ENCODE data around the gene LLGL1. TPM values are rescaled to one million over a fixed set of nuclear protein-coding genes. Genes with fewer than 3 reads are reported as not detected.
A peak's percentile ranks its signal among the peaks of the same experiment; 100 is the strongest.

The LLGL1 gene
- polyA plus RNA-seq, 1 donor = 16.1 TPM

DNA sequence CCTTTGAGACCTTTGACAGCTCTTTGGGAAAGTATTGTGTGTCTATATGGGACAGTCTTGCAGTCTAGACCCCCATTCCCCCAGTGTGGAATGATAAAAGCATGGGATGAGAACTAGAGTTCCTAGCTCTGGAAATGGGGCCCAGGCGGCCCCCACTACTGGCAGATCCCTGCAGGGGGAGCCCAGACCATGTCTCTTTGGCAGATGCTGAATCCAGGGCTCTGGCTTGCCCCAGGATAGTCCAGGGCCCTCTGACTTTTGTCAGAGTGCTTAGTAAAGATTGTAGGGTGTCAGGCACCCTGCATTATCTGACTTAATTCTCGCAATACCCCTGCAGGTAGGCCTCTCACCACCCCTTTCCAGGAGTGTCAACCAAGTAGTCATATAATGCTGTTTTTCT, 33.5 kb upstream of the LLGL1 start:
- Histone ChIP-seq H3K4me1 (ENCODE audit: control insufficient read depth, insufficient read depth, low read length) (peaks cover 22% of the 10 kb centered on the region), H3K27me3 (ENCODE audit: control insufficient read depth, insufficient read depth, low read length) (no peaks in the 10 kb centered on the region), H3K36me3 (ENCODE audit: control insufficient read depth, insufficient read depth, low read length) (peaks cover 56% of the 10 kb centered on the region), H3K27ac (ENCODE audit: low read length) (no peak overlapping the region), H3K9me3 (ENCODE audit: control insufficient read depth, low read depth, low read length) (no peaks in the 10 kb centered on the region), H3K4me3 (ENCODE audit: low read length) (no peak overlapping the region)
- DNase-seq = no peak
- no CpG with 5 or more reads among the region's 2 CpGs for WGBS (ENCODE audit: insufficient coverage, low lambda C conversion rate)

DNA sequence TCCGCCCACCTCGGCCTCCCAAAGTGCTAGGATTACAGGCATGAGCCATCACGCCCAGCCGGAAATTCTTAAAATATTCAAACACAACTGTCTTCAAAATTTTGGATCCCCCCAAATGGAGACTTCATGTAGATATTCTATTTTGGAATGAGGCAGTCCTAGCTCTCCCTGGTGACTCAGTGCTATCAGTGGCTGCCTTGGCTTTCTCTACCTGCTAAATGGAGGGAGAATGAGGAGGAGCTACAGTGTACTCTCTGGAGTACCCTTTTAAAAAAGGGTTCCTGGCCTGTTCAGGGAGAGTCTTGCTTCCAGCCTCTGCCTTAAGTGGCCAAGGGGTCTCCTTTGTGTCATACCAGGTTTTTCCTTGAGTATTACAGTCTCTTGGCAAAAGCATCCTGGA, 31.0 kb upstream of the LLGL1 start:
- Histone ChIP-seq H3K27me3 (ENCODE audit: control insufficient read depth, insufficient read depth, low read length) (no peaks in the 10 kb centered on the region), H3K4me3 (ENCODE audit: low read length) (no peak overlapping the region), H3K36me3 (ENCODE audit: control insufficient read depth, insufficient read depth, low read length) (peaks cover 61% of the 10 kb centered on the region), H3K4me1 (ENCODE audit: control insufficient read depth, insufficient read depth, low read length) (peaks cover 10% of the 10 kb centered on the region), H3K9me3 (ENCODE audit: control insufficient read depth, low read depth, low read length) (no peaks in the 10 kb centered on the region), H3K27ac (ENCODE audit: low read length) (no peak overlapping the region)
- no peak for DNase-seq
- no CpG with 5 or more reads among the region's 4 CpGs for WGBS (ENCODE audit: insufficient coverage, low lambda C conversion rate)

DNA sequence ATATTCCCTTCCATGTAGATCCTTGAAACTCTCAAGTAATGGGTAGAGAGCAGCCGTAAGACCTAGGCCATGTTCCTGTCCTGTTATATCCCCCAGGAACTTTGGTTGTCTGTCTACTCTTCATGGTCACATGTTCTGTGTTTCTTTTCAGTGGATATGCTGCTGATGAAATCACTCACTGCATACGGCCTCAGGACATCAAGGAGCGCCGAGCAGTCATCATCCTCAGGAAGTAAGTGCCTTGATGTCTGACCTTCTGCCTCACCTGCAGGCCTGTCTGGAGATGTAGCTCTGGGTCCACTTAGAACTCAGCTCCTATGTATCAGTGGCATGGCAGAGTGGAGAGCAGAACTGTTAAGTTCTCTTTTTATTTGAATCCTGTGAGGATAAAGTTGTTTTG, 30.6 kb upstream of the LLGL1 start:
- Histone ChIP-seq H3K4me3 (ENCODE audit: low read length) (no peak overlapping the region), H3K27ac (ENCODE audit: low read length) (no peak overlapping the region), H3K36me3 (ENCODE audit: control insufficient read depth, insufficient read depth, low read length) (peaks cover 61% of the 10 kb centered on the region), H3K9me3 (ENCODE audit: control insufficient read depth, low read depth, low read length) (no peaks in the 10 kb centered on the region), H3K4me1 (ENCODE audit: control insufficient read depth, insufficient read depth, low read length) (peaks cover 8% of the 10 kb centered on the region), H3K27me3 (ENCODE audit: control insufficient read depth, insufficient read depth, low read length) (no peaks in the 10 kb centered on the region)
- DNase-seq = no peak
- 100% methylated on average over 1 of the region's 4 CpGs for WGBS (ENCODE audit: insufficient coverage, low lambda C conversion rate)

DNA sequence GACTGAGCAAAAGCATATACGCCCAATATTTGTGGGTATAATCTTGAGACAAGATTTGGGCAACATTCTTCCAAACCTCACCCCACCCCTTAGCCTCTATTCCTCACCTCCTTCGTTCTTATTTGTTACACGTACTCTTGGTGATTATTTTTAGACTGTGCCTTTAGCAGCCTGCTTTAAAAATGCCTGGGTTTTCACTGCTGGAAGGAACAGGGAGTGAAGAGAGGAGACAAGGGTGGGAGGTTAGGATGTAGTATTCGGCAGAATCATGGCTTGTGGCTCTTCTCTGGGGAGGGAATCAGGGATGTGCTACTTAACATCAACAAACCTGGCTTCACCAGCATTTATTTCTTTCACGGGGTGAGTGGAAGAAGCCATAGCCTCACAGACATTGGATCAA, 30.2 kb upstream of the LLGL1 start:
- DNase-seq = no peak
- Histone ChIP-seq H3K27ac (ENCODE audit: low read length) (no peak overlapping the region), H3K9me3 (ENCODE audit: control insufficient read depth, low read depth, low read length) (no peaks in the 10 kb centered on the region), H3K4me1 (ENCODE audit: control insufficient read depth, insufficient read depth, low read length) (peaks cover 10% of the 10 kb centered on the region), H3K36me3 (ENCODE audit: control insufficient read depth, insufficient read depth, low read length) (peaks cover 61% of the 10 kb centered on the region), H3K27me3 (ENCODE audit: control insufficient read depth, insufficient read depth, low read length) (no peaks in the 10 kb centered on the region), H3K4me3 (ENCODE audit: low read length) (no peak overlapping the region)
- WGBS (ENCODE audit: insufficient coverage, low lambda C conversion rate) = 100% methylated on average over 2 of the region's 5 CpGs

DNA sequence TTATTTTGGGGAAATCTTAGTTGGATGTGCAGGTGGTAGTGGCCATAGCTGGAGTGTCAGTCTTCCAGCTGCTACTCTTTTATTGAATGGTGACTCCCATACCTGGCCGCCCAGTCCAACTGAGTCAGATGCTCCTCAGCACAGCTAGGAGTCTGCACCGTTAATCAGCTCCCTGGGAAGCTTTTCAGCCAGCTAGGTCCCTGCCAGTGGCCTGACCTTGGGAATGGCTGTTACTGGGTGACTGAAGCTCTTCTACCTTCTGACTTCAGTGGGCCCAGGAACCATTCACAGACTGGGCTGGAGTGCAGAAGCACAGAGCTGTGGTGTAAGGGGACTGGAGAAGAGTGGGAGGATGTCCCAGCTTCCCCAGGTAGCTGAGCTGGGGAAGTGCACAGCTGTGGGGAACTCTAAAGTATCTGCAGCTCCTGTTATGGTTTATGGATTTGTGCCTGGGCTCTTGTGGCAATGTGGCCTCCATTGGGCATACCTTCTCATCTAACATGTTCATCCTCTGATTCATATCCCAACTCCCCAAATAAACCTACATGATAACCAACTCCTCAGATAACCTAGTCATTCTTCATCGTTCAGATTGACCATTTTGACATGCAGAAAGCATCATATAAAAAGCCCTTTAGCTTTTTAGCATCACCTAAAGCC, 27.8 kb upstream of the LLGL1 start:
- 100% methylated on average over 1 of the region's 3 CpGs for WGBS (ENCODE audit: insufficient coverage, low lambda C conversion rate)
- H3K4me3 ChIP-seq (ENCODE audit: low read length) = no peak overlapping the region
- no peak overlapping the region for H3K27ac ChIP-seq (ENCODE audit: low read length)
- no peaks in the 10 kb centered on the region for H3K27me3 ChIP-seq (ENCODE audit: control insufficient read depth, insufficient read depth, low read length)
- H3K4me1 ChIP-seq (ENCODE audit: control insufficient read depth, insufficient read depth, low read length) = peaks cover 16% of the 10 kb centered on the region
- no peaks in the 10 kb centered on the region for H3K9me3 ChIP-seq (ENCODE audit: control insufficient read depth, low read depth, low read length)
- H3K36me3 ChIP-seq (ENCODE audit: control insufficient read depth, insufficient read depth, low read length) = peaks cover 69% of the 10 kb centered on the region
- no peak for DNase-seq

DNA sequence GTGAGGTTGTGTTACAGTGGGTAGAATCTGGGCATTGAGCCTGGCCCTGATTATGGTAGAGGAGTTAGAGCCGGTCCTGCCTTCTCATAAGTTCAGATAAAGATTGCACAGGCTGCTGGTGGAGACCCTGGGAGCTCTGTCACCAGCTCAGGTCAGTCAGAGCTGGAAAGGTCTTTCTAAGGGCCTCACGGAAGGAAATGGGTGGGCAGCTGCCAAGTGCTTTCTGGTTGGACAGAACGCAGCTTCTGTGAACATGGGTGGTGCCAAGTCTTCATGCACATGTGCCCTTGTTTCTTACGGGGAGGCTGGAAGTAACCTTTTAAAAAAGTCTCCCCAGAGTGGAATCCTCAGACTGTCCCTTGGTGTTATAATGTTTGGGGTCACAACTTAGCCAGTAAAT, 26.9 kb upstream of the LLGL1 start:
- Histone ChIP-seq H3K4me3 (ENCODE audit: low read length) (no peak overlapping the region), H3K36me3 (ENCODE audit: control insufficient read depth, insufficient read depth, low read length) (peaks cover 69% of the 10 kb centered on the region), H3K27ac (ENCODE audit: low read length) (no peak overlapping the region), H3K27me3 (ENCODE audit: control insufficient read depth, insufficient read depth, low read length) (no peaks in the 10 kb centered on the region), H3K9me3 (ENCODE audit: control insufficient read depth, low read depth, low read length) (no peaks in the 10 kb centered on the region), H3K4me1 (ENCODE audit: control insufficient read depth, insufficient read depth, low read length) (peaks cover 17% of the 10 kb centered on the region)
- 80% methylated on average over 1 of the region's 4 CpGs for WGBS (ENCODE audit: insufficient coverage, low lambda C conversion rate)
- no peak for DNase-seq

DNA sequence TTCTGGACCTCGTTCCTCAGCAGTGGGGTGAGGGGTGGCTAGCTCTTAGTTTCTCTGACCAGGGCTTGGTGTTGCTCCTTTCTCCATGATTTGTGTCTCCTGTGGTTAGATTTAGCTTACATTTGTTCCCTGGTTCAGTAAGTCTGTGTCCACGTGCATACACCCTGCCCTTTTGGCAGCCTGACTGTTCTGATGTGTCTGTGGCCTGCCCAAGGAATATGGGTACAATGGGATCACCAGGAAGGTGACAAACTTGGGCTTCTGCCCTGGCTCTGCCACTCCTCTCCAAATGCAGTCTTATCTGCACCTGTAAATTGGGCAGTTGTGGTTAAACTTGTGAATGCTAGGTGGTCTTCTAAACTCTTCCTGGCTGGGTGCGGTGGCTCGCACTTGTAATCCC, 24.3 kb upstream of the LLGL1 start:
- H3K36me3 ChIP-seq (ENCODE audit: control insufficient read depth, insufficient read depth, low read length) = peaks cover 70% of the 10 kb centered on the region
- peaks cover 21% of the 10 kb centered on the region for H3K4me1 ChIP-seq (ENCODE audit: control insufficient read depth, insufficient read depth, low read length)
- no peak overlapping the region for H3K4me3 ChIP-seq (ENCODE audit: low read length)

DNA sequence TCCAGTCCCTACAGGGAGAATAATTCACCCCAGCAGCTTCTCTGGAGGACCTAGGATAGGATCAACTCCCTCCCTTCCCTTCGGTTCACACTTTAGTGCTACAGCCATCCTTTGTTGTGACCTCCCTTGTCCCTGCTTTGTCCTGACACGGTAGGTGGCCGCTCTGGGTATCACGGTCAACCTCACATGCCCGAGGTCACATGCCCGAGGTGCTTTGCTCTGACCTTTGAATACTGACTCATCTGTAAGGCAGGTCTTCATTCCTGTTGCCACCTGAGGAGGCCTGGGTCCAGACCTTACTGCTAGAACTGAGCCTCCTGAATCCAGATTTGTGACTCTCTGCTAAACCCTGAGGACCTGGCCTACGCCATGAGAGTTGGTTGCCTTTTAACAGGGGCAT, 22.1 kb upstream of the LLGL1 start:
- no peaks in the 10 kb centered on the region for H3K27me3 ChIP-seq (ENCODE audit: control insufficient read depth, insufficient read depth, low read length)
- peak; percentile 73 to 82 for DNase-seq
- peaks cover 68% of the 10 kb centered on the region for H3K36me3 ChIP-seq (ENCODE audit: control insufficient read depth, insufficient read depth, low read length)
- H3K4me3 ChIP-seq (ENCODE audit: low read length) = no peak overlapping the region
- WGBS (ENCODE audit: insufficient coverage, low lambda C conversion rate) = no CpG with 5 or more reads among the region's 7 CpGs
- no peaks in the 10 kb centered on the region for H3K9me3 ChIP-seq (ENCODE audit: control insufficient read depth, low read depth, low read length)
- H3K27ac ChIP-seq (ENCODE audit: low read length) = peak overlapping the region; percentile 68
- peaks cover 20% of the 10 kb centered on the region for H3K4me1 ChIP-seq (ENCODE audit: control insufficient read depth, insufficient read depth, low read length)

More for the DNA sequence above, 24.3 kb upstream of the LLGL1 start:
- no peaks in the 10 kb centered on the region for H3K9me3 ChIP-seq (ENCODE audit: control insufficient read depth, low read depth, low read length)
- no peak overlapping the region for H3K27ac ChIP-seq (ENCODE audit: low read length)
- no CpG with 5 or more reads among the region's 4 CpGs for WGBS (ENCODE audit: insufficient coverage, low lambda C conversion rate)
- no peaks in the 10 kb centered on the region for H3K27me3 ChIP-seq (ENCODE audit: control insufficient read depth, insufficient read depth, low read length)
- DNase-seq = no peak

DNA sequence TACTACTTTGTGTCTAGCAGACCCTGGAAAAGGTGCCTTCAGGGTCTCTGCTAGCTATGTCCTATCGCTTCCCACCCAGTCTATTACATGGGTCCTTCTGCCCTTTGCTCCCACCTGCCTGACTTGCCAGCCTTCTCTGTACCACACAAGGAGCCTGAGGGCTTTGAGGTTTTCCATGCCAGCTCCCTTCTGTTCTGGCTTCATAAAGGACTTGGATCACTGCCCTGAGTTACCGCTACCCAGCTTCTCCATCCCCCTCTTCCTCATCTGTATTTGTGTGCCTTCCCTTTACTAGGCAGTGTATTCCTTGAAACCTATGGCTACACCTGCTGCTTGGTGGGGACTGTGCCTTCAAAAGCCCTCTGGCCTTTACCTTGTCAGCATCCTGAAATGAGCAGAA, 19.6 kb upstream of the LLGL1 start:
- Histone ChIP-seq H3K36me3 (ENCODE audit: control insufficient read depth, insufficient read depth, low read length) (peaks cover 76% of the 10 kb centered on the region), H3K9me3 (ENCODE audit: control insufficient read depth, low read depth, low read length) (no peaks in the 10 kb centered on the region), H3K4me3 (ENCODE audit: low read length) (no peak overlapping the region), H3K27me3 (ENCODE audit: control insufficient read depth, insufficient read depth, low read length) (no peaks in the 10 kb centered on the region), H3K27ac (ENCODE audit: low read length) (no peak overlapping the region), H3K4me1 (ENCODE audit: control insufficient read depth, insufficient read depth, low read length) (peaks cover 10% of the 10 kb centered on the region)
- no CpG with 5 or more reads among the region's 2 CpGs for WGBS (ENCODE audit: insufficient coverage, low lambda C conversion rate)
- DNase-seq = no peak

DNA sequence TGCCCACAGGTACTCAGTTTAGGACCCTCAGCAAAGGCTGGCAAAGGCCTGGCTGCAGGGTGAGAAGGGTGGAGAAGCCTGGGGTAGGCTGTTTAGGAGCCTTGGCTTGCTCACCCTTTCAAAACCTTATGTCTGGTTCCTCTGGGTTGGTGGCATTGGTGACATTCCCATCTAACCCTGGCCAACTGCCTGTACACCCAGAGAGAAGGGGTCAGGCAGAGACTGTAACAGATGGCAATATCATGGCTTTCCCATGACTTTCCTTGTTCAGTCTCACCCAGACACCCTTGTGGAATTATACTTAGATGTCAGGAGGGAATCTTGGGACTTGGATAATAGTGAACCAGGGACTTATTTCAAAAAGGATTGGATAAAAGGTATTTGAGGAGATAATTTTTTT, 18.5 kb upstream of the LLGL1 start:
- H3K36me3 ChIP-seq (ENCODE audit: control insufficient read depth, insufficient read depth, low read length) = peaks cover 73% of the 10 kb centered on the region

DNA sequence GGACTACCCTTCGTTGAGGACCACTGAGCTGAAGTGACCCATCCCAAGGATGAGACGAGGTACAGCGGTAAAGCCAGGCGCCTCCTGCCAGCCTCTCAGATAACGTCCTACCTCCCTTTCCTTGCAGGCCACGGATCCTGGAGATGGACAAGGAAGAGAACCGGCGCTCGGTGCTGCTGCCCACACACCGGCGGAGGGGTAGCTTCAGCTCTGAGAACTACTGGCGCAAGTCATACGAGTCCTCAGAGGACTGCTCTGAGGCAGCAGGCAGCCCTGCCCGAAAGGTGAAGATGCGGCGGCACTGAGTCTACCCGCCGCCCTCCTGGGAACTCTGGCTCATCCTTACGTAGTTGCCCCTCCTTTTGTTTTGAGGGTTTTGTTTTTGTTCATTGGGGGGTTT, 17.3 kb upstream of the LLGL1 start:
- no peak for DNase-seq
- Histone ChIP-seq H3K4me1 (ENCODE audit: control insufficient read depth, insufficient read depth, low read length) (peaks cover 4% of the 10 kb centered on the region), H3K27ac (ENCODE audit: low read length) (no peak overlapping the region), H3K36me3 (ENCODE audit: control insufficient read depth, insufficient read depth, low read length) (peaks cover 70% of the 10 kb centered on the region), H3K4me3 (ENCODE audit: low read length) (no peak overlapping the region), H3K9me3 (ENCODE audit: control insufficient read depth, low read depth, low read length) (no peaks in the 10 kb centered on the region), H3K27me3 (ENCODE audit: control insufficient read depth, insufficient read depth, low read length) (no peaks in the 10 kb centered on the region)
- WGBS (ENCODE audit: insufficient coverage, low lambda C conversion rate) = 93% methylated on average over 2 of the region's 19 CpGs

More for the DNA sequence above, 18.5 kb upstream of the LLGL1 start:
- no peaks in the 10 kb centered on the region for H3K27me3 ChIP-seq (ENCODE audit: control insufficient read depth, insufficient read depth, low read length)
- H3K4me3 ChIP-seq (ENCODE audit: low read length) = no peak overlapping the region
- H3K4me1 ChIP-seq (ENCODE audit: control insufficient read depth, insufficient read depth, low read length) = peaks cover 10% of the 10 kb centered on the region
- no peak for DNase-seq
- H3K9me3 ChIP-seq (ENCODE audit: control insufficient read depth, low read depth, low read length) = no peaks in the 10 kb centered on the region
- H3K27ac ChIP-seq (ENCODE audit: low read length) = no peak overlapping the region

Measured in large intestine (tissue), 3 donors.